Activated B cell treated with CpG ODN at 0.5 μM for 24 hours (primary cell): Measurements from ENCODE around the gene AKR1C1. TPM values are rescaled to one million over a fixed set of nuclear protein-coding genes. Genes with fewer than 3 reads are reported as not detected.
"Not testable (repeated sequence)": the region's sequence is repeated elsewhere in the genome, so short reads cannot be mapped to it uniquely, and the experiment has no call there.

Source experiments
- ATAC-seq: fragments of 200-7000 bp; cut with Tn5 transposase; one replicate; pipeline ENCODE4 v1.10.0; 2021; ENCODE audit warnings: low read depth, mild to moderate bottlenecking, moderate library complexity
- CTCF ChIA-PET: fragments of 350-600 bp; sonication (Branson Sonifier 250); formaldehyde crosslinking; loops from one replicate; lab custom pipeline; 2021; ENCODE audit warnings: antibody characterized with exemption; lab: Charles Lee
- POLR2A ChIA-PET: fragments of 350-600 bp; sonication (Branson Sonifier 250); formaldehyde crosslinking; loops from one replicate; lab custom pipeline; 2021; ENCODE audit warnings: antibody characterized with exemption; lab: Charles Lee
- DNase-seq: peaks from one replicate; pipeline ENCODE4 v3.0.0; 2022
- H3K27ac Mint-ChIP-seq: one replicate; pipeline ENCODE4 v1.8.0; 2020; ENCODE audit warnings: mixed read lengths
- H3K27me3 Mint-ChIP-seq: one replicate; pipeline ENCODE4 v1.8.0; 2021; ENCODE audit warnings: mixed read lengths
- H3K36me3 Mint-ChIP-seq: one replicate; pipeline ENCODE4 v1.8.0; 2021; ENCODE audit warnings: low read depth, mixed read lengths
- H3K4me1 Mint-ChIP-seq: one replicate; pipeline ENCODE4 v1.8.0; 2021; ENCODE audit warnings: mixed read lengths
- H3K4me3 Mint-ChIP-seq: one replicate; pipeline ENCODE4 v1.8.0; 2020; ENCODE audit warnings: mild to moderate bottlenecking, mixed read lengths
- H3K9me3 Mint-ChIP-seq: one replicate; pipeline ENCODE4 v1.8.0; 2020; ENCODE audit warnings: mixed read lengths
- intact Hi-C: fragments of 100-400 bp; cut with micrococcal nuclease; formaldehyde crosslinking; loops from one replicate; pipeline ENCODE4 v1.15.1; 2024
- total RNA-seq: library from RNA; stranded (reverse); gene quantifications from 2 replicates; pipeline ENCODE4 v1.2.3, GENCODE V29; 2022
- TF ChIP-seq, protein P1 (sequence below): fragments of 200-600 bp; IDR thresholded peaks from one replicate; pipeline ENCODE4 v1.8.0; 2022; ENCODE audit warnings: antibody characterized with exemption, mild to moderate bottlenecking

The AKR1C1 gene
- total RNA-seq, 1 donor from 2014 or later = not detected

DNA sequence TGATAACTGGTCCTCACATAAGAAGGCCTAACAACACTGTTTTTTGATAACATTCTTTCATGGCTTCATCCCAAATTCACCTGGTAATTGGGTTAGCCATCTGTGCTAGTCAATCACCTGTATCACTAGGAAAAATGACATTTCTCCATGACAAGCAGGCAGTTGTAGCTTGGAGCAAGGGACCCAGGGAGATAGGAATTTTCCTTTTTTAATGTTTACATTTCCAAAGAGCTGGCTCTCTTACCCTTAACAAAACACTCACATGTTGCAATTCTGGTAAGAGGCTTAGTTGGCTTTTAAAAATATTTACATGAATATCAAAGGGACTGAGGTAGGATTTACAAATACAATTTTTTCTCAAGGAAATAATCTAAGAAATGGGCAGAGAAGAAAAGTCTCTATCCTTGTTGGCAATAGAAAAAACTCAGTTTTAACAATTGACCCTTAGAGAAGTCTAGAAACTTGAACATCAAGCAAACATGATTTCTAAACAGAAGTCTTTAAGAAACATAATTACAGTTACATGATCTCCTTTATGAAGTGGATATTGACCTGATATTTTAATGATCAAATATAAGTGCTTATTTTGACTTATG lies 16.1 kb upstream of the AKR1C1 start:
- intact Hi-C loops = no loop called here
- no peaks in the 10 kb centered on the region for H3K36me3 Mint-ChIP-seq
- no peak for ATAC-seq
- no peaks in the 10 kb centered on the region for H3K4me1 Mint-ChIP-seq
- H3K27me3 Mint-ChIP-seq = no peaks in the 10 kb centered on the region
- H3K9me3 Mint-ChIP-seq = no peaks in the 10 kb centered on the region
- no peak overlapping the region for H3K27ac Mint-ChIP-seq
- CTCF ChIA-PET = no interaction called here
- H3K4me3 Mint-ChIP-seq = no peak overlapping the region
- POLR2A ChIA-PET = no interaction called here
- TF ChIP-seq, protein P1, sequence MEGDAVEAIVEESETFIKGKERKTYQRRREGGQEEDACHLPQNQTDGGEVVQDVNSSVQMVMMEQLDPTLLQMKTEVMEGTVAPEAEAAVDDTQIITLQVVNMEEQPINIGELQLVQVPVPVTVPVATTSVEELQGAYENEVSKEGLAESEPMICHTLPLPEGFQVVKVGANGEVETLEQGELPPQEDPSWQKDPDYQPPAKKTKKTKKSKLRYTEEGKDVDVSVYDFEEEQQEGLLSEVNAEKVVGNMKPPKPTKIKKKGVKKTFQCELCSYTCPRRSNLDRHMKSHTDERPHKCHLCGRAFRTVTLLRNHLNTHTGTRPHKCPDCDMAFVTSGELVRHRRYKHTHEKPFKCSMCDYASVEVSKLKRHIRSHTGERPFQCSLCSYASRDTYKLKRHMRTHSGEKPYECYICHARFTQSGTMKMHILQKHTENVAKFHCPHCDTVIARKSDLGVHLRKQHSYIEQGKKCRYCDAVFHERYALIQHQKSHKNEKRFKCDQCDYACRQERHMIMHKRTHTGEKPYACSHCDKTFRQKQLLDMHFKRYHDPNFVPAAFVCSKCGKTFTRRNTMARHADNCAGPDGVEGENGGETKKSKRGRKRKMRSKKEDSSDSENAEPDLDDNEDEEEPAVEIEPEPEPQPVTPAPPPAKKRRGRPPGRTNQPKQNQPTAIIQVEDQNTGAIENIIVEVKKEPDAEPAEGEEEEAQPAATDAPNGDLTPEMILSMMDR = no peak
- DNase-seq = no peak

DNA sequence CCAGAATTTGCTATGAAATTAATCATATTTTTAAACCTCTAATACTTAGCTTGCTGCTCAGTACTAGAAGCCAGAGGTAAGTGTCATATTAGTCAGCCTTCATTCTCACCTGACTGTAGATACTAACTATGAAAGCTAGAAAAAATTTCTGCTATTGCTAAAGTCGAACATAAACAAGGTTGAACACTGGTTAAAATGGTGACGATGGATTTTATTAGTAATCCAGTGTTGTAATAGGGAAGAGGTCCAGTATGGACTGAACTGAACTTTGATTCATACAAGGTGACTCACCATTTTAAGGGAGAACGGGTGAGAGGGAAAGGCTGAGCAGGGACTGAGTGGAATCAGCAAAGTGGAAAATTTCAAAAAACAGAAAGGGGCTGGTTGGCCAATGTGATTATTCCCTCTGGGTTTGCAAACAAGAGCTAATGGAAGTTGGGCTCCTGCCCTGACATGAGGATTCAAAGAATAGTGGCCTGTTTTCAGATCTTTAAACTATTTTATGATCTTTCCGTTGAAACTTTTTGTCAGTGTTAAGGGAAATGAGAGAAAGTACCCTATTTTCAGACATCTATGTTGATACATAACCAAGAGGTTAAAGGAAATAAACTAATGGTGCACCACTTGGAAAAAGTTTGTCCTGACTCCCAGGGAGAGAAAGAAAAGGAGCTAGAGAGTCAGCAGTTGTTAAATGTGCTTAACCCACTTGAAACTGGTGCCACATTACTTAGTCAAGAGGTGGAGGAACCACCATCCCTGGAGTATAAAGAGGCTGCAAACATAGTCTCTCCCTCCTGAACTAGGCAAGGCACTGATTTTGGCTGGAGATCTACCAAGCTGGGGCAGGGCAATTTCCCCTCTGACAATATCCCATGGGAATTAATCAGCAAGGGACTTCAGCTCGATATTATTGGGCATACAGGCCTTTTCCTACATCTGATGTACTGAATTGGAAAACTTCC lies 15.3 kb upstream of the AKR1C1 start:
- Mint-ChIP-seq H3K4me3 (no peak overlapping the region), H3K9me3 (no peaks in the 10 kb centered on the region), H3K4me1 (no peaks in the 10 kb centered on the region), H3K27me3 (no peaks in the 10 kb centered on the region), H3K36me3 (no peaks in the 10 kb centered on the region), H3K27ac (no peak overlapping the region)
- intact Hi-C loops = no loop called here
- ATAC-seq = no peak
- ChIA-PET POLR2A (no interaction called here), CTCF (no interaction called here)
- DNase-seq = no peak
- TF ChIP-seq, protein P1 = no peak

DNA sequence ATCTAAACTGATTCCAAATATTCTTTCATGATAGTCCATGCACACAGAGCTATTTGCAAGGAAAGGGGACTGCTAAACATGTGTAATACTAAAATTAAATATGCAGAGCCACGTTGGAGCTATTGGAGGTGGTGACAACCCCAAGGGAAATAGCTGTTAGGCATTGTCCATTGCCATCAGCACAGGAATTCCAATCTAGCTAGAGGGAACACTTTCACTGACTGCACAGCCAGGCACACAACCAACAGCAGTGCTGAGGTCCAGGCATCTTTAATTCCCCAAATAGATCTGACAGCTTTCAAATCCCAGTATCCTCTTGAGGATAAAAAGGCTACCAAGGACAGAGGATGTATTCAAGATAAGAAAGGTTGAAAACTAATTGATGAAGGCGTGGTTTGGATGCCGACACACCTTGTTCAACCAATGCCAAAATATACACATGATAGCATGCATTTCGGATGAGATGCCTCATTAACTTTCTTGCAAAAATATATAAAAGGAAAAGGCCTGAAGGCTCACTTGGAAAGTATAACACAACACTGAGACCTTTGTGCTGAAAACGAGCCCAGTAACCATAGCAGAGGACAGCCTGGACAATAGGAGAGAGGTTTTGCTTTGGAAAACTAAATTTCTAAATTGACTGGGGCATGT lies 11.6 kb upstream of the AKR1C1 start:
- intact Hi-C loops, H3K9me3 Mint-ChIP-seq, POLR2A ChIA-PET, H3K4me3 Mint-ChIP-seq, ATAC-seq, H3K27ac Mint-ChIP-seq, H3K36me3 Mint-ChIP-seq, DNase-seq, H3K4me1 Mint-ChIP-seq, CTCF ChIA-PET, H3K27me3 Mint-ChIP-seq: not testable (repeated sequence)

DNA sequence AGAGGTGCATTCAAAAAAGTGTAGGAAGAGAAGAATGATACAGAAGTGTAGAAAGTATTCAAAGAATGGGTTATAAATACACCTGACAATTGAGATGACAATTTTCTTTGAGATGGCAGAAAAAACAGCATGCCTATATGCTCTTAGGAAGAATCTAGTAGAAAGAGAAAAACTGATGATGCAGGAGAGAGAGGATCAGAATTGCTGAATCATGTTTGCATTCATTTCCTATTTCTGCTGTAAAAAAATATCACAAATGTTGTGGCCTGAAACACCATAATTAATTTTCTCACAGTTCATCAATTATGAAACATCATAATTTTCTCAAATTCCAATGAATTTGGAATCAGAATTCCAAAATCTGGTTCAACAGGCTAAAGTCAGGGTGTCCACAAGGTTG lies 9.8 kb upstream of the AKR1C1 start:
- no peak overlapping the region for H3K27ac Mint-ChIP-seq
- intact Hi-C loops = no loop called here
- no peak for DNase-seq
- no peak for ATAC-seq
- no peaks in the 10 kb centered on the region for H3K4me1 Mint-ChIP-seq
- H3K4me3 Mint-ChIP-seq = no peak overlapping the region
- ChIA-PET POLR2A (no interaction called here), CTCF (no interaction called here)
- H3K9me3 Mint-ChIP-seq = no peaks in the 10 kb centered on the region
- H3K36me3 Mint-ChIP-seq = no peaks in the 10 kb centered on the region
- TF ChIP-seq, protein P1 = no peak
- H3K27me3 Mint-ChIP-seq = no peaks in the 10 kb centered on the region

DNA sequence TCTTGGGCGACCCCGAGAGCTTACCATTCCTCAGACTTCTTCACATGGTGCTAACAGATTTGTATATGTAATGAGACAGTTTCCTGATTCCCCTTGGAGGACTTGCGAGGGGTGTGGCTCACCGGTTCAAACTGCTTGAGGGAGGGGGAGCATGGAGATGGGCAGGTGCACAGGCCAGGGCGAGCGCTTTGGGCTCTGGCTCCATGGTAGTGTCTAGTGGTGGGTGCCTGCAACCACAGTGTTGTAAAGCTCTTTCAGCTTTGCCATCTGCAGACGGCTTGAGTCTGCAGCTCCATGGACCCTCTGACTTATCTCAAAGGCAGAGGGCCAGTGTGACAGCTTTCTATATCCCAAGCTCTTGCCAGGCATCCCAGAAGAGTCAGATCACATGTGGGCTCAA lies 7.1 kb upstream of the AKR1C1 start:
- intact Hi-C loops, H3K4me3 Mint-ChIP-seq, H3K4me1 Mint-ChIP-seq, H3K27me3 Mint-ChIP-seq, DNase-seq, CTCF ChIA-PET, ATAC-seq, H3K36me3 Mint-ChIP-seq, POLR2A ChIA-PET, H3K27ac Mint-ChIP-seq, H3K9me3 Mint-ChIP-seq: not testable (repeated sequence)

DNA sequence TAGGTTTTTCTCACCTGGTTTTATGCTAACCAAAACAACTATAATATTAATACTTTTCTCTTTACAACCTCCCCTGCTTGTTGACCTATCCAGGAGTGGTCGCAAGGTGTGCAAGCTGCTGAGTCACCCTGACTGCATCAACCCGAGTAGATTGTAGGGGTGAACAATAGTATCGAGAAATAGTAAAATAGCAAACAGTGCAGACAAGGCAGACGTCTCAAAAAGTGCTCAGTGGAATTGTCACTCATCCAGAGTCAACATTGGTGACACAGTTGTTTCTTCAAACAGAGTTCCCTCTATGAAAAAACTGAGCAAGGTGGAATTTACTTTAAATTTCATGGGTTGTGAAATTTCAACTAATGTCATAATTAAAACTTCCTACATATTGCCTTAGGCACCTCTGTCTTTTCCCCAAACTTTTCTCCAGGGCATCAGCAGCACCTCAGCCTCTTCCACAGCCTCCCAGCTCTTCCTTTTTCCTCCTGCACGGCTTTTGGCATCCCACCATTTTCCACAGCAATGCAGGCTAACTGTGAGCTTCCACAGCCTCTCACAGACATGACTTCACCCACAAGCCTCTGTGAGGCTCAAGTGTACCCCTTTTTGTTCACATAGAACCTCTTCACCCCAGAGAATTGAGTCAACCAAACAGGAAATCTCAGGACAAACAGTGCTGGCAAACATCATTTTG lies 6.1 kb upstream of the AKR1C1 start:
- H3K4me1 Mint-ChIP-seq, H3K9me3 Mint-ChIP-seq, POLR2A ChIA-PET, H3K4me3 Mint-ChIP-seq, CTCF ChIA-PET, DNase-seq, ATAC-seq, H3K27me3 Mint-ChIP-seq, H3K36me3 Mint-ChIP-seq, intact Hi-C loops, H3K27ac Mint-ChIP-seq: not testable (repeated sequence)

DNA sequence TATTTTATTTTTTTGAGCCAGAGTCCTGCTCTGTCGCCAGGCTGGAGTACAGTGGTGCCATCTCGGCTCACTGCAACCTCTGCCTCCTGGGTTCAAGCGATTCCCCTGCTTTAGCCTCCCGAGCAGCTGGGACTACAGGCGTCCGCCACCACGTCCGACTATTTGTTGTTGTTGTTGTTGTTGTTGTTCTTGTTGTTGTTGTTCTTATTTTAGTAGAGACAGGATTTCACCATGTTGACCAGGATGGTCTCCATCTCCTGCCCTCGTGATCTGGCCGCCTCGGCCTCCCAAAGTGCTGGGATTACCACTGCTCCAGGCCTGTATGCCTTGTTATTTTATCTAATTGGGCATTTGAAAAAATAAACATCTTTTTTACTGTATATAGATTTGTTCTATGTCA lies 1.7 kb upstream of the AKR1C1 start:
- H3K9me3 Mint-ChIP-seq, POLR2A ChIA-PET, ATAC-seq, H3K27me3 Mint-ChIP-seq, H3K4me1 Mint-ChIP-seq, DNase-seq, intact Hi-C loops, CTCF ChIA-PET, H3K36me3 Mint-ChIP-seq, H3K27ac Mint-ChIP-seq, H3K4me3 Mint-ChIP-seq: not testable (repeated sequence)

DNA sequence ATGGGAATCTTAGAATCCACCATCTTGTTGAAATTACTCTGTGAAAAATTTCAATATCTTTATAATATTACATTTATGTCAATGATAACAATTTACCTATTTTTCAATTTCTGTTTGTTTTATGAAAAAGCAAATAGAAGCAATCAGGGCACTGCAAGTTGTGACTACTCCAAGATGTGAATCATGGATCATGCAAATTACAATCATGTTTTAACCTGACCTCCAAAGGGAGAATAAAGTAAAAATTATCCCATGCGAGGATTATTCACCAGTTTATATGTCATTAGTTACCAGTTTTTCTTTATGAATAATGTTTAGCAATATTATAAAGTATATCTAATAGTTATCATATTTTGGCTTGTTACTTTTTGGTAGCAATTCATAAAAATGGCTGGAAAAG lies 907 bp upstream of the AKR1C1 start:
- H3K27ac Mint-ChIP-seq, H3K36me3 Mint-ChIP-seq, DNase-seq, POLR2A ChIA-PET, CTCF ChIA-PET, H3K27me3 Mint-ChIP-seq, ATAC-seq, H3K4me1 Mint-ChIP-seq, H3K9me3 Mint-ChIP-seq, H3K4me3 Mint-ChIP-seq, intact Hi-C loops: not testable (repeated sequence)

DNA sequence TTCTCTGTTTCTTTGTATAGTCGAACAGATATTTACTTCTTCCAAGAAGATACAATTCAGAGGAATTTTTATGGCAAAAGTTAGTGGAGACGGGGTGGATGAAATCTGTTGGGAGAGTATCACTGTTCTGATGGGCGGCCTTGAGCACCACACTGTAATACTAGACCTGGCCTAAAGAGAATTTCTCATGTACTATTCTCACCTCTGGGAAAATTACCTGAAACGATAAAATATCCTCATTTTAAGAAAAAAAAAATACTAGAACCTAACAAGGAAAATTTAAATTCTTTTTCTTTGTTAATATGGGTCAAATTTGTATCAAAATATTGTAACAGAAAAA lies 570 bp downstream of the AKR1C1 start:
- DNase-seq, H3K36me3 Mint-ChIP-seq, POLR2A ChIA-PET, ATAC-seq, H3K27me3 Mint-ChIP-seq, CTCF ChIA-PET, H3K4me3 Mint-ChIP-seq, H3K9me3 Mint-ChIP-seq, intact Hi-C loops, H3K27ac Mint-ChIP-seq, H3K4me1 Mint-ChIP-seq: not testable (repeated sequence)
